ENCODE results near the gene COL15A1.
"Not testable (repeated sequence)": the region's sequence is repeated elsewhere in the genome, so short reads cannot be mapped to it uniquely, and the experiment has no call there.

COL15A1 gene

DNA sequence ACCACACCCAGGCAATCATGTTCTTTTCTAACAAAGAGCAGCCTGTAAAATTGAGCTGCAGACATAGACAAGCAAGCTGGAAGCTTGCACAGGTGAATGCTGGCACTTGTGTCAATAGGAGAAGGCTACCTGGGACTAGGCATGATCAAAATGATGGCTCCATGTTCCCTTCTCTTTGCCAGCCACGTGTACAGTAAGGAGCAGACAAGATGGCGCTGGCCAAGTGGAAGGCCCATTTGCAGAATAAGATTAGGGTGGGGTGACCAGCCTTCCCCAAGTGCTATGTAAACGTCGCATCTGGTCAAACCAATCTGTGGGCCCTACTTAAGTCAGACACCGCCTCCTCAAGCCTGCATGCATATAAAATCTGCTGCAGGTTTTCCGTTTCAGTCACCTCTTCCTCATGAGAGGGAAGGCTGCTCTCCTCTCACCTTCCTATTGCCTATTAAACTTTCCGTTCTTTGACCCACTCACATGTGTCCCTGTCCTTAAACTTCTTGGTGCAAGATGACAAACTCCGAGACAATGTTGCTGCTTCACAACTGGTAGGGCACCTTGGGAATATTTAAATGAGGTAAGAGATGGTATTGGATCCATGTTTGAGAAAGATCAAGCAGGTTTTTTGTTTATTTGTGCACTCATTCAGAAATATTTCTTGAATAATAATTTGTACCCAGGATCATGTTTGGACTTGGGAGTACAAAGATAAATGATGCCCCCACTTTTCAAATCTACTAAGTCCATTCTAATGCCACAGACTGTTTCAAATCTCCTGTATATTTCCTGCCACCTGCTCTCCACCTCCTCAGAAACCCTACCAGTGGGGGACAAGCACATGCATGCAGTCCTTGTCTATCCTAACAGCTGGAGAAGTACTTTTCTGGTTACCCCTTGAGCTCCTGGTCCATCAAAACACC lies 130.5 kb downstream of the COL15A1 start:
- in situ Hi-C loops (cut with MboI; ENCODE audit: low sequenced_read_pairs): no loop called here

- in situ Hi-C loops (cut with MboI; ENCODE audit: low sequenced_read_pairs): no loop called here
Measured at GRCh38 chr9:99074902-99075245, 131.2 kb downstream of the COL15A1 start.

- in situ Hi-C loops (cut with MboI; ENCODE audit: low sequenced_read_pairs): no loop called here
Measured at GRCh38 chr9:99075246-99075912, 131.7 kb downstream of the COL15A1 start.

- in situ Hi-C loops (cut with MboI; ENCODE audit: low sequenced_read_pairs): no loop called here
Measured at GRCh38 chr9:99076030-99076429, 132.3 kb downstream of the COL15A1 start.

DNA sequence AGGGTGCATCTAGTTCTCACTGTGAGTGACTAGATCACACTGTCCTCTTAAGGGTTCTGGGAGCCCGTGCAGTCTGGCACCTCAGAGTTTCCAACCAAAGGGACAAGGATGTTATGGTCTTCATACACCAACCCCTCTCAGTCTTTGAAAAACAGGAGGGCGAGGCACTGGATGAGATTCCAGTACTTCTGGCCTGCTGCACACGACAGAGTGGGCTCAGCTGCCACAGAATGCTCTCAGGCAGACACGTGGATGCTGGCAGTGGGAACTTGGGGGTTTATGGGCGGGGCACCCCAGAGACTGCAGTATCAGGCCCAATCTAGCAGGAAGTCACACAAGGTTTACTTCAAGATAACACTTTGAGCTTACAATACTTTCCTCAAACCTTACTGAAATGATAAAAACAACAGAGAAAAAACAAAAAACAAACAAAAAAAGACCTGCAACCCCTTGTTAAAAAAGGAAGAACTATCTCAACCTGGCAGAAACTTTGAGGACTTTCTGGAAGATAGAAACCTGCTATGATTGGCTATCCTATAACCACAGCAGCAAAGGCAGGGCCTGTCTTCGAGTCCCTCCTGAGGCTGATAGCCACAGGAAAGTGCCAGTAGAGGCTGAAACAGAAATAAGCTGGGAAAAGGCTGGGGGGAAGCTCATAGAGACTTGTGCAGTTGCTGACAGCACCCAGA lies 132.9 kb downstream of the COL15A1 start:
- in situ Hi-C loops (cut with MboI; ENCODE audit: low sequenced_read_pairs): no loop called here

- in situ Hi-C loops (cut with MboI; ENCODE audit: low sequenced_read_pairs): no loop called here
Measured at GRCh38 chr9:99078717-99079116, 135.0 kb downstream of the COL15A1 start.

DNA sequence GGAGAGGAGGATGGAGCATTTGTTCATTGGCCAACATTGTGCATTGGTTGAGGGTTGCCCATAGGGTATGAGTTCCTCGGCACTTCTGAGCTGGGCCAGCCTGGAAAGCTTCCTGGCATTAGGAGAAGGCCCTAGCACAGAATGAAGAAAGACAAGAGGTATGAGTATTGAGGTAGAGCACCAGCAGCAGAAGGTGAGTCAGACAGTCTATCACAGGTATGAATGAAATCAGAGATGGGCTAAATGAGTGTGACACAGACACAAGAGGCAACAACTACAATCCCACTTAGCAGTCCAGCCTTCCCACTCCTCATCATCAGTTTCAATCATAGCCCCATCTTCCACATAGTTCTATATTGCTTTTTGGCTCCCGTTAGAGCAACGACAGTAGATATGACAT lies 135.8 kb downstream of the COL15A1 start:
- in situ Hi-C loops (cut with MboI; ENCODE audit: low sequenced_read_pairs): no loop called here

- in situ Hi-C loops (cut with MboI; ENCODE audit: low sequenced_read_pairs): no loop called here
Measured at GRCh38 chr9:99083051-99083450, 139.3 kb downstream of the COL15A1 start.

DNA sequence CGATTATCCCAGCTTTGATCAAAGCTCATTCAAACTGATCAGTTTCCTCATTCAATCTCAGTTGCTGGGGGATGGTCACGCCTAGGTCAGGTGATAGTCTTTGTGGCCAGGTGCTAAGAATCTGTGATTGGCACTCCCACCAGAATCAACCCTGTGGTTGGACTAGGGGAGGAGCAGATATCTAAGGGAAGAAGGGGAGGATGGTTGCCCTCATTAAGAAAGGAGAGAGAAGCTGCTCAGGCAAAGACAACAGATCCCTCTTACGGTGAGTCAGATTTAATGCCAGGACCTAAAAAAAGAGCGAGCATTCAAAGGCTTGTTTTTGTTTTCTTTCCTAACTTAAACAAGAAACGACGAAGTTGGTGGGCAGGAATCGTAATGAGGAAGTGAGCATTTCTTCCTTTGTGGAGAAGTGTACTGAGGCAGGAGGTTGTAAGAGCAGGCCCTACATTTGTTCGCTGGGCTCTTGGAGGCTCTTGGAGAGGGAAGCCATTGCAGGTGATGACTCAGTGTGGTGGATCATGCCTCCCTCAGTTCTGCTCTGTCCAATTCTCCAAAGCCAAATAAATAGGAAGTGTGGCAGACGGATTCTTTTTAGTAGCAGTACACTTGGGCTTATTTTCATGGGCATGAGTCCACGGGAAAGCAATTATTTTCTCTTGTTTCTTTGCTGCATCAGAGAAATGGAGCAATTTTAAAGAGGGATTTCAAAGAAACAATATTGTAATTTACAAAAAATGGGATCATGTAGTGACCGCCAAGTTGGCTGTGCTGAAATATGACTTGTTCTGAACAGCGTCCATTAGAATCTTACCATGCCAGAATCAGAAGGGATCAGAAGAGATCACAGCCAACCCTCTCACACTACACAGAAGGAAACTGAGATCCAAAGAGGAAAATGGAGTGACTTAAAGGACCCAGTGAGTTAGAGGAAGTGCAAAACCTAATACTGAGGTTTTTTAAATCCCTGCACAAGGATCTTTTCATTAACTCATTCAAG lies 142.5 kb downstream of the COL15A1 start:
- in situ Hi-C loops (cut with MboI; ENCODE audit: low sequenced_read_pairs): no loop called here

GRCh38 chr9:99087462-99087861 lies 143.8 kb downstream of the COL15A1 start:
- in situ Hi-C loops (cut with MboI; ENCODE audit: low sequenced_read_pairs): no loop called here

GRCh38 chr9:99090336-99091130 lies 146.8 kb downstream of the COL15A1 start:
- in situ Hi-C loops (cut with MboI; ENCODE audit: low sequenced_read_pairs): no loop called here

GRCh38 chr9:99092643-99093491 lies 149.2 kb downstream of the COL15A1 start:
- in situ Hi-C loops (cut with MboI; ENCODE audit: low sequenced_read_pairs): no loop called here

- in situ Hi-C loops (cut with MboI; ENCODE audit: low sequenced_read_pairs): no loop called here
Measured at GRCh38 chr9:99093492-99093791, 149.7 kb downstream of the COL15A1 start.

DNA sequence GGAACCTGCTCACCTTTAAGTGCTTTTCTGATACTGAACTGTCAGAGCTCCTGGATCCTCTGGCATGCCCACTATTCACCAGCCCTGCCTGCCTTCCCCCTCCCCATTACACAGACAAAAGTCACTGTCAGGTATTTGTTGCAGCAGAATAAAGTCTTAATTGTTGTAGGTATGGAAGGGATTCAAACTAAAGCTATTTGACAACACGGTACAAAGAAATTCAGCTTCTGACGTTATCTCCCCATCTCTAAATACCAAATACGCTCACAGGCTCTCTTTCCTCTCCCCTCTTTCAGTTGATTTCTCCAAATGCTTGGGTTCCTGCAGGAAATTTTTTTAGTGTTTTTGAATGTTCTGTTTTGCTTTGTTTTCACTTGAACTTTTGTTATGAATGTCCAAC lies 151.9 kb downstream of the COL15A1 start:
- in situ Hi-C loops (cut with MboI; ENCODE audit: low sequenced_read_pairs): no loop called here

DNA sequence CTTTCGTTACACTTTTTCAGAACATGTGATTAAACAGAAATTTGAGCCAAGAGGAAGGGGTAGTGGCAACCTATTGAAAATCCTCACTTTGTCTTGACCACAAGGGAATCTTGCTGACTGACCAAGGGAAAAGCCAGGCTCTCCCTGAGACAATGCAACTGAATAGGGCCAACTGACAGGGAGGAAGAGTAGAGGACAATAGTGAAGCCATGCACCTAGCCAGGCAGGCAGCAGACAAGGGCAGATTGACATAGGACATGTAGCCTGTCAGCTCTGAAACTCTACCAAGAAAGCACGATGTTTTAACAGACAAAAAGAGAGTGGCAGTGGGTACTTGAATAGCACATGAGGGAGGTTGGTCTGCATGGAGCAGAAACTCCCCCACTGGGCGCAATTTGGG lies 152.7 kb downstream of the COL15A1 start:
- in situ Hi-C loops (cut with MboI; ENCODE audit: low sequenced_read_pairs): no loop called here

DNA sequence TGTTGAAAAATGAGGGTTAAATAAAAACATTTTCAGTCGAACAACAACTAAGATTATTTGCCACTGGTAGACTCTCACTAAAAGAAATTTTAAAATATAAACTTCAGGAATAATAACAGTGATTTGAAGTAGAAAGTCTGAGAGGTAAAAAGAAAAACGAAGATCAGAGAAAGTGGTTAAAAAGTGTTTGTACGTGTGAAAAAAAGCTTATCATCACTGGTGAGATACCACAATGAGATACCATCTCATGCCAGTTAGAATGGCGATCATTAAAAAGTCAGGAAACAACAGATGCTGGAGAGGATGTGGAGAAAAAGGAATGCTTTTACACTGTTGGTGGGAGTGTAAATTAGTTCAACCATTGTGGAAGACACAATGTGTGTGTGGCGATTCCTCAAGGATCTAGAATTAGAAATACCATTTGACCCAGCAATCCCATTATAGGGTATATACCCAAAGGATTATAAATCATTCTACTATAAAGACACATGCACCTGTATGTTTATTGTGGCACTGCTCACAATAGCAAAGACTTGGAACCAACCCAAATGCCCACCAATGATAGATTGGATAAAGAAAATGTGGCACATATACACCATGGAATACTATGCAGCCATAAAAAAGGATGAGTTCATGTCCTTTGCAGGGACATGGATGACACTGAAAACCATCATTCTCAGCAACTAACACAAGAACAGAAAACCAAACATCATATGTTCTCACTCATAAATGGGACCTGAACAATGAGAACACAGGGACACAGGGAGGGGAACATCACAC lies 156.3 kb downstream of the COL15A1 start:
- in situ Hi-C loops (cut with MboI; ENCODE audit: low sequenced_read_pairs): not testable (repeated sequence)

- in situ Hi-C loops (cut with MboI; ENCODE audit: low sequenced_read_pairs): no loop called here
Measured at GRCh38 chr9:99101271-99101670, 157.6 kb downstream of the COL15A1 start.

GRCh38 chr9:99101812-99102211 lies 158.1 kb downstream of the COL15A1 start:
- in situ Hi-C loops (cut with MboI; ENCODE audit: low sequenced_read_pairs): no loop called here

All from HL-60/S4 treated with phorbol 12-myristate 13-acetate at 8.2 ng/mL for 4 days and 3 days (cell line).